ENCODE results near the gene CCDC69. TPM values are rescaled to one million over a fixed set of nuclear protein-coding genes. Genes with fewer than 3 reads are reported as not detected.

Gene CCDC69
- total RNA-seq, 6 experiments from 2014 or later = 11.8 to 30.9 (median 22.9) TPM

DNA sequence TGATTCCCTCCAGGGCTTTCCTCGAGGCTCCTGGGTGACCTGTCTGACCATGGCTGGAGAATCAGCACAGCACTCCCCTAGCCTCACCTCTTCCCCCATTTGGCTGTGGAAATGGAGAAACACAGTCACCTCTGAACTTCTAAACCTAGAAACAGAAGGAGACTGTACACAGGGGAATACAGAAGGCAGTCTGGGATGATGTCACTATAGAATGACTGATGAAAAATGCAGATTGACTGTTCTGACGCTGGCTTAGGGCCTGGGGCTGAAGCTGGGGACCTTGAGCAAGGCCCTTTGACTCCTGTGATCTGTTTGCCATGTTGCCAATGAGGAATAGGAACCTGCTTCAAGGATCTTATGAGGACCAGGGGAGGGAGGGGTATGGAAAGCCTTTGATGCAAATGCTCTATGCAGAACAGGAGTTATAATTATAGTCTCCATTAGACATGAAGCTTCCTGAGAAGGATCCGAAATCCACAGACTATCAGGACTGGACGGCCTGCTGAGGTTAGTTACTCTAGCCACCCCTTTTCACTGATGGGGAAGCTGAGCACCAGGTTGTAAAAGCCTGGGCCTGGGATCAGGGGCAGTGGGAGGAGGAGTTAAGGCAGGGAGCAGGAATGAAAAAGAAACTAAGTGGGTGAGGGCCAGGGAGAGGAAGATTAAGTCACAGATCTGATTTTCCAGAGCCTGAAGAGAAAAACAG, 41.9 kb downstream of the CCDC69 start:
- DNase-seq = no peak
- intact Hi-C loops (cut with DNase I) = no loop called here
- 74% methylated on average over 4 of the region's 4 CpGs for WGBS (ENCODE audit: insufficient coverage, low coverage, low lambda C conversion rate, missing lambda C conversion rate)
- ATAC-seq = no peak
- Histone ChIP-seq H3K36me3 (peaks cover 0 to 24% (median 0%) of the 10 kb centered on the region in 4 donors), H3K9me3 (no peaks in the 10 kb centered on the region), H3K27ac (no peak overlapping the region), H3K4me3 (no peak overlapping the region), H3K4me1 (no peaks in the 10 kb centered on the region), H3K27me3 (no peaks in the 10 kb centered on the region)
- no peak for TF ChIP-seq POLR2A (IDR thresholded peaks at IDR 0.05)
- TF ChIP-seq, protein P1, sequence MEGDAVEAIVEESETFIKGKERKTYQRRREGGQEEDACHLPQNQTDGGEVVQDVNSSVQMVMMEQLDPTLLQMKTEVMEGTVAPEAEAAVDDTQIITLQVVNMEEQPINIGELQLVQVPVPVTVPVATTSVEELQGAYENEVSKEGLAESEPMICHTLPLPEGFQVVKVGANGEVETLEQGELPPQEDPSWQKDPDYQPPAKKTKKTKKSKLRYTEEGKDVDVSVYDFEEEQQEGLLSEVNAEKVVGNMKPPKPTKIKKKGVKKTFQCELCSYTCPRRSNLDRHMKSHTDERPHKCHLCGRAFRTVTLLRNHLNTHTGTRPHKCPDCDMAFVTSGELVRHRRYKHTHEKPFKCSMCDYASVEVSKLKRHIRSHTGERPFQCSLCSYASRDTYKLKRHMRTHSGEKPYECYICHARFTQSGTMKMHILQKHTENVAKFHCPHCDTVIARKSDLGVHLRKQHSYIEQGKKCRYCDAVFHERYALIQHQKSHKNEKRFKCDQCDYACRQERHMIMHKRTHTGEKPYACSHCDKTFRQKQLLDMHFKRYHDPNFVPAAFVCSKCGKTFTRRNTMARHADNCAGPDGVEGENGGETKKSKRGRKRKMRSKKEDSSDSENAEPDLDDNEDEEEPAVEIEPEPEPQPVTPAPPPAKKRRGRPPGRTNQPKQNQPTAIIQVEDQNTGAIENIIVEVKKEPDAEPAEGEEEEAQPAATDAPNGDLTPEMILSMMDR (IDR thresholded peaks at IDR 0.05) = no peak

DNA sequence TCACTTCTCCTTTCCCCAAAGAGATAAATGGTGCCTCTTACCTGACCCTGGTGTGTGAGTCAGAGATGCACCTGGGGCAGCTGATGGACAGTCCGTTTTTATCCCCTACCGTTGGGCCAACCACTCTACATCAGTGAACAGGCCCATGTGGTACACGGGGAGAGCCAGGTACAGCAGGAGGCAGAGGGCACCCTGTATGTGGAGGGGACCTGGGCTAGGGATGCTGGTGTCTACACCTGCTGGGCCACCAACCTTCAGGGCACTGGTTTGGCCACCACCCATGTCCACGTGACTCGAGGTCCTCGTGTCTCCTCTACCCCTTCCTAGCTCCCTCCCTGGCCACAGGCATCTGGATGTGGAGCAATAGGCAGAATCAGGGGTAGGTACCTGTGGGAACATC, 43.6 kb downstream of the CCDC69 start:
- Histone ChIP-seq H3K4me3 (no peak overlapping the region), H3K4me1 (no peaks in the 10 kb centered on the region), H3K9me3 (no peaks in the 10 kb centered on the region), H3K27ac (no peak overlapping the region), H3K36me3 (peaks cover 0 to 16% (median 0%) of the 10 kb centered on the region in 4 donors), H3K27me3 (no peaks in the 10 kb centered on the region)
- ATAC-seq (peak in 1 of 4 donors; percentile 5), DNase-seq (no peak)
- intact Hi-C loops (cut with DNase I) = no loop called here
- 79% methylated on average over 2 of the region's 6 CpGs for WGBS (ENCODE audit: insufficient coverage, low coverage, low lambda C conversion rate, missing lambda C conversion rate)
- TF ChIP-seq, protein P1 (IDR thresholded peaks at IDR 0.05) = no peak
- no peak for TF ChIP-seq POLR2A (IDR thresholded peaks at IDR 0.05)

DNA sequence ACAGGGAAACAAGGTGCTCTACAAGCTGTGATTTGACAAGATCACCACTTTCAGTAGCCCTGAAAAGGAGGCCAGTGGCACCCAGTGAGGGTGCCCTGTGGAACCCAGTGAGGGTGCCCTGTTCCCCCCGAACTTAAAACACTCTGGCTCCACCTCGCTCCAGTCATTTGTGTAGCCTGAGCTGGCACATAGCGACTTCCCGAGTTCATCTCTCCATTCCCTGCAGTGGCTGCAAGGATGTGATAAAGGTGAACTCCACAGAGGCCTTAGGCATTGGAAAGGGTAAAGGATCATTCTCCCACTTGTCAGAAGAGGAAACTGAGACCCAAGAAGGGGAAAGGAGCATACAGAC, 44.4 kb downstream of the CCDC69 start:
- peaks cover 0 to 8% (median 0%) of the 10 kb centered on the region in 4 donors for H3K36me3 ChIP-seq
- no peaks in the 10 kb centered on the region for H3K9me3 ChIP-seq
- no peaks in the 10 kb centered on the region for H3K4me1 ChIP-seq
- intact Hi-C loops (cut with DNase I) = no loop called here
- no peak for ATAC-seq
- H3K4me3 ChIP-seq = no peak overlapping the region
- no peak for TF ChIP-seq POLR2A (IDR thresholded peaks at IDR 0.05)
- TF ChIP-seq, protein P1 (IDR thresholded peaks at IDR 0.05) = no peak
- H3K27me3 ChIP-seq = no peaks in the 10 kb centered on the region
- no peak for DNase-seq
- H3K27ac ChIP-seq = no peak overlapping the region
- 83% methylated on average over 2 of the region's 4 CpGs for WGBS (ENCODE audit: insufficient coverage, low coverage, low lambda C conversion rate, missing lambda C conversion rate)

DNA sequence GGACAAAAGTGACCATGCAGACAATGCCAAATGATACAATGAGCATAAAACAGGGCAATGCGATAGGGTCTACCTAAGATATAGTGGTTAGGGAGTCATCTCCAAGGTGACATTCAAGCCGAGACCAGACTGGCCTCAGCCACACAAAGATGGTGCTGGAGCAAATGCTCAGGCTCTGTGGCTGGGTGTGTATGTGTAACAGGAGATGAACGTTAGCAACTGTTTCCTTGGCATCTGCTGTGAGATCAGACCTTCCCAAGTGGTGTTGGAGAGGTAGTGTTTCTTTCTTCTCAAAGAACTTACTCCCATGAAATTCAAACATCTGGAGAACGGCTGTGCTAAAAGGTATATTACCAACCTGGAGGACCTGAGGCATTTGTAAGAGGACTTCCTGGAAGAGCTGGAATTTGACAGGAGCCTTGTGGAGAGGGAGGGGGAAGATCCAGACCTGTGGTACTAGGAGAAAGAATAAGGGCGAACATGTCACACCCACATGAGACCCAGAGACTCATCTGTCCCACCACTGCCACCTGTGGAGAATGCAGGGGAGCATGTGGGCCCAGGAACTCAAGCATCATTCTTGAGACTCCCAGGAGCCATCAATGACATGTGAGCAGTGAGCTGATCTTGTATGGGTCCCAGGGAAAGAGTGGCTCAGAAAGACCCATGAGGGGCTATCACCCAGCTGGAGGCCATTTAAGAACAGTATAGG, 45.0 kb downstream of the CCDC69 start:
- Histone ChIP-seq H3K36me3 (peaks cover 0 to 4% (median 0%) of the 10 kb centered on the region in 4 donors), H3K4me3 (no peak overlapping the region), H3K27me3 (no peaks in the 10 kb centered on the region), H3K4me1 (no peaks in the 10 kb centered on the region), H3K9me3 (no peaks in the 10 kb centered on the region), H3K27ac (no peak overlapping the region)
- TF ChIP-seq POLR2A (IDR thresholded peaks at IDR 0.05) = no peak
- TF ChIP-seq, protein P1 (IDR thresholded peaks at IDR 0.05) = no peak
- ATAC-seq (no peak), DNase-seq (no peak)
- intact Hi-C loops (cut with DNase I) = no loop called here
- WGBS (ENCODE audit: insufficient coverage, low coverage, low lambda C conversion rate, missing lambda C conversion rate) = 87% methylated on average over 4 of the region's 5 CpGs
